D721Med (cell line): ENCODE data around the gene KRT37.

Source experiments
- DNase-seq: peaks from one replicate; pipeline ENCODE4 v3.0.0; 2011; ENCODE audit warnings: low spot score; ENCODE audit not compliant: insufficient read length
- FAIRE-seq: peaks from 2 replicates; lab custom pipeline; 2011; peaks lifted over from hg19 to GRCh38; lab: Jason Lieb, UNC
- TF ChIP-seq, protein P1 (sequence below): IDR thresholded peaks from 2 replicates; pipeline ENCODE4 v1.5.1; 2012; ENCODE audit warnings: mild to moderate bottlenecking, control low read depth; ENCODE audit not compliant: insufficient read depth; ENCODE audit errors: missing control alignments

The KRT37 gene

DNA sequence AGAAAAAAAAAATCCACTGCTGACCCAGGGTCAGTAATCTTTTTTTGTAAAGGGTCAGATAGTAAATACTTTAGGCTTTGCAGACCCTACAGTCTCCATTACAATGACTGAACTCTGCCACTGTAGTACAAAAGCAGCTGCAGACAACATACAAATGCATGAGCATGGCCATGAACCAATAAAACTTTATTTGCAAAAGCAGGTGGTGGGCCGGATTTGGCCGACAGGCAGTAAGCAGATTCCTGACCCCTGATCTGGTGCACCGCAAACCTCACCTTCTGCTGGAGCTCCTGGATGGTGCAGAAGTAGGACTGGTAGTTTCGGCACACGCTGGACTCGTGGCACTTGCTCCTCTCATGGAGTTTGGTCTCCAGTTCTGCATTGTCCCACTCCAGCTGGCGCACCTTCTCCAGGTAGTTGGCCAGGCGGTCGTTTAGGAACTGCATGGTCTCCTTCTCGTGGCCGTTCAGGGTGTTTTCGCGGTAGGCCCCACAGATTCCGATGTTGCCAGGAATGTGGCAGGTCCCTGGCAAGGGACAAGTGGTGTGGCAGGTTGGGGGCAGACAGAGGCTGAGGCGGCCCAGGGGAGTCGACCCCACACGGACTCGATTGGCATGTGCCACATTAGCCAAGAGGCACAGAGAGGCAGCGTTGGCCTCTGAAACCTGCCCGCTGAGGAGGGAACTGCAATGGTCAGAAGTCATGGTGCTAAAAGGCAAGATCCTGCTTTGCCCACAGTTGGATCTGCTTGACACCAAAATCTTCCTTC, 13.1 kb downstream of the KRT37 start:
- TF ChIP-seq, protein P1, sequence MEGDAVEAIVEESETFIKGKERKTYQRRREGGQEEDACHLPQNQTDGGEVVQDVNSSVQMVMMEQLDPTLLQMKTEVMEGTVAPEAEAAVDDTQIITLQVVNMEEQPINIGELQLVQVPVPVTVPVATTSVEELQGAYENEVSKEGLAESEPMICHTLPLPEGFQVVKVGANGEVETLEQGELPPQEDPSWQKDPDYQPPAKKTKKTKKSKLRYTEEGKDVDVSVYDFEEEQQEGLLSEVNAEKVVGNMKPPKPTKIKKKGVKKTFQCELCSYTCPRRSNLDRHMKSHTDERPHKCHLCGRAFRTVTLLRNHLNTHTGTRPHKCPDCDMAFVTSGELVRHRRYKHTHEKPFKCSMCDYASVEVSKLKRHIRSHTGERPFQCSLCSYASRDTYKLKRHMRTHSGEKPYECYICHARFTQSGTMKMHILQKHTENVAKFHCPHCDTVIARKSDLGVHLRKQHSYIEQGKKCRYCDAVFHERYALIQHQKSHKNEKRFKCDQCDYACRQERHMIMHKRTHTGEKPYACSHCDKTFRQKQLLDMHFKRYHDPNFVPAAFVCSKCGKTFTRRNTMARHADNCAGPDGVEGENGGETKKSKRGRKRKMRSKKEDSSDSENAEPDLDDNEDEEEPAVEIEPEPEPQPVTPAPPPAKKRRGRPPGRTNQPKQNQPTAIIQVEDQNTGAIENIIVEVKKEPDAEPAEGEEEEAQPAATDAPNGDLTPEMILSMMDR, result no peak
- FAIRE-seq (no peak), DNase-seq (no peak)

- TF ChIP-seq, protein P1, result no peak
- DNase-seq (no peak), FAIRE-seq (no peak)
Observed at GRCh38 chr17:41407226-41407625, 17.2 kb downstream of the KRT37 start.

GRCh38 chr17:41406205-41406604, 18.2 kb downstream of the KRT37 start:
- DNase-seq (no peak), FAIRE-seq (no peak)
- TF ChIP-seq, protein P1, result no peak

DNA sequence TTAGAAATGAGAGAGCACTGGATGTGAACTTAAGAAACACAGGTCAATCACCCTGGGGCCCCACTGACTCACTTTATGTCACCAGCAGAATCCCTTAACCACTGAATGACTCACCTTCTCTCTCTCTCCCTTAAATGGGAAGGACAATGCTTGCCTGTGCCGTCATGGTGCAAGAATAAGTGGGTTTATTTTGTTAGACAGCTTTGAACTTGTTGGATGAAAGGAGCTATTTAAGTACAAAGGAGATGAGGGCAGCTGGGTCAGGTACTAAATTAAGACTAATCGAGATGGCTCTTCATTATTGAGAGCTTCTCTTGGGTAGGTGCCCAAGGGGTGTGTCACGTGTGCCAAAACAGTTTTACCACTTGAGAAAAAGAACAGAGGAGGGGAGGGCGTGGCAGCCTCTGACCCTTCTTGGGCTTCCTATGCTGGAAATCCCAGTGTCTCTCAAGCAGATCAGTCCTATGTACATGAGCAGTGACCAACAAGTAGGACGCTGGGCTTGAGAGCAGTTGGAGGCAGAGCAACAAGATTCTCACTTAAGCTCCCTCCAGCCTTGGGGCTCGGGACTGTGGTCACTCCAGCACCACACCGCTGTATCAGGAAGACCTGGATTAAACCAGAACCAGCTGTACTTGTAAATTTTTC, 20.2 kb downstream of the KRT37 start:
- DNase-seq (no peak), FAIRE-seq (no peak)
- TF ChIP-seq, protein P1, result no peak

GRCh38 chr17:41403404-41404023, 20.9 kb downstream of the KRT37 start:
- DNase-seq, result no peak
- TF ChIP-seq, protein P1, result no peak
- no peak for FAIRE-seq

GRCh38 chr17:41402161-41402560, 22.2 kb downstream of the KRT37 start:
- DNase-seq, result no peak
- no peak for FAIRE-seq
- TF ChIP-seq, protein P1, result no peak
